ENCODE measurements around the gene SDHAF1. TPM values are rescaled to one million over a fixed set of nuclear protein-coding genes. Genes with fewer than 3 reads are reported as not detected.
A peak's percentile ranks its signal among the peaks of the same experiment; 100 is the strongest.

The SDHAF1 gene
- total RNA-seq, 1 experiment from 2014 or later, result 41.9 TPM

DNA sequence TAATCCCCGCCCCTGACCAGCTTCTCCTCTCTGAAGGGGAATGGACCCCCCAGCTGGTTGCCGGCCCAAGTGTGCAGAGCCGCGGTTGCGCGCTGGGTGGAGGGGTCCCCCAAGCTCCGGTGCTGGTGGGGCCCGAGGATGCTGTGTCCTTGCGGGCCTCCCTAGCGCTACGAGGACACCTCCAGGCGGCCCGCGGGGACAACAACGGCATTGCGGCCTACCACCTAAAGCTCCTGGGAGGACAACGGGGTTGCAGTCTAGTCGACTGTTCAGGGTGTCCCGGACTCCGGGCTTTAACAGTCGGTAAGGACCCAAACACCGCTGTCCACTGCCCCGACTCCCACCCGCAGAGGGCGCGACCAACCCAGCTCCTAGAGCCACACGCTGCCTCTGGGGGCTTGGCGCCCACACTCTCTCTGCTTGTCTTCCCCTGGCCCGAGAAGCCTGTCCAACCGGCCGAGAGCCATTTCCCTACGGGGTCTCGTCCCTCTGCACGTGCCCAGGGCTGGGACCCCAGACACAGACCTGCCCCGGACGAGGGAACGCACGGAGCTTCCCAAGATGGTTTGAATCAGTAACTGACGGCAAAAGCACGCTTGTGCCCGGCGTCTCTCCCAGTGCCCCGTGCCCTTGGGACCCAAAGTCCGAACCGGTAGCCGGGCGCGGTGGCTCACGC is 927 bp upstream of the SDHAF1 start:
- peak; percentile 90 for DNase-seq
- no peak overlapping the region for H3K4me3 ChIP-seq (ENCODE audit: insufficient read depth, low read depth, low read length)
- peaks cover 2% of the 10 kb centered on the region; the same call in 1 of the 2 replicates for H3K27me3 ChIP-seq (ENCODE audit: control insufficient read depth, insufficient read depth, low read length)
- H3K36me3 ChIP-seq (replicated peaks; ENCODE audit: control insufficient read depth, insufficient read depth, low read length), result no peaks in the 10 kb centered on the region; the same call in 1 of the 2 replicates

DNA sequence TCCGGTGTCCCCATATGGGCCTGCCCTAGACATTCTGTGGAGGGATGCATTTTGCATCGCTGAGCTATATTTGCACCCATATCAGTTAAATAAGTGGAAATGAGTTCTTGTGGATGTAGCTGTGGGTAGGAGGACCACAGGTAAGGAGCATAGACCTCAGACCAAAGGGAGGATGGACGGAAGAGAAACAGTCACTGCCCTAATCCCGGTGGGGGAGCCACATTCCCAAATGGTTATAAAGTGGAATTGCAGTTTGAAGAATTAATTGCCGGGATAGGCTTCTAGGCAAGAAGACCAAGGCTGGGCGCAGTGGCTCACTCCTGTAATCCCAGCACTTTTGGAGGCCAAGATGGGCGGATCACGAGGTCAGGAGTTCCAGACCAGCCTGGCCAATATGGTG is 1.8 kb downstream of the SDHAF1 start:
- no peak overlapping the region for H3K4me3 ChIP-seq (ENCODE audit: insufficient read depth, low read depth, low read length)
- no peak for DNase-seq
- H3K36me3 ChIP-seq (replicated peaks; ENCODE audit: control insufficient read depth, insufficient read depth, low read length), result no peaks in the 10 kb centered on the region; the same call in none of the 2 replicates
- H3K27me3 ChIP-seq (ENCODE audit: control insufficient read depth, insufficient read depth, low read length), result no peaks in the 10 kb centered on the region

DNA sequence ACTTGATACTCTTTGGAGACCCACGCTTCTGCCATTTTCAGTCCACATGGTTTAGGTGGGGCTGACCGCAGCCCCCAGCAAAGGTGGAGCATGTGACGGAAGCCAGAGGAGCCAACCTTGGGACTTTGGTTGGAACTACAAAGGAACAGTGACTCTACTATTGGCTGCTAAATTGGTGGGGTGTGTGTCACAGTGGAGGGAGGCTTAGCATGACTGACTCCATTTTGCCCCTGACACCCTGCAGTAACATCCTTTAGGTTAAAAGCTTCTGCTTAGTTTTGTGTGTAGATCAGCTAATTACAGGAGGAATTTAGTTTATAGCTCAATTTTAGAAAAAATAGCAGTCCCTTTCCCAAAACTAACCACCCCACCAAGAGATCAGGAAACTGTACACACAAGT is 6.6 kb downstream of the SDHAF1 start:
- Histone ChIP-seq H3K4me3 (ENCODE audit: insufficient read depth, low read depth, low read length) (no peak overlapping the region), H3K27me3 (ENCODE audit: control insufficient read depth, insufficient read depth, low read length) (no peaks in the 10 kb centered on the region), H3K36me3 (replicated peaks; ENCODE audit: control insufficient read depth, insufficient read depth, low read length) (peaks cover 4% of the 10 kb centered on the region)
- no peak for DNase-seq

DNA sequence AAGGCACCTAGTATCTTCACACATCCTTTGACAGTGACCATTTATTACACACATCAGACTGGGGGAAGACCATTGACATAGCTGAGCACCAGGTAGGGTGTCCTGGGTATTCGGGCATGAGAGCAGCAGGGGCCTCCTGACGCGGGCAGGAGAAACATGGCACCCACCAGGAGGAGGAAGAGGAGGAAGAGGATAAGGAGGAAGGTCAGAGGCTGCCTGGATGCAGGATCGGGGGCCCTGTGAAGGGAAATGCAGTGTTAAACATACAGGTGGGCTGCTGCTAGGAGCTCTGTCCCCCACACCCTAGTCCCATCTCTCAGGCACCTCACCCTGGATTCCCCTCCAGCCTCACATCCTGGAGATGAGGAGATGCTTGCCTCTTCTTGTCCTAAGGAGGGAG is 8.3 kb downstream of the SDHAF1 start:
- no peaks in the 10 kb centered on the region for H3K27me3 ChIP-seq (ENCODE audit: control insufficient read depth, insufficient read depth, low read length)
- no peak overlapping the region for H3K4me3 ChIP-seq (ENCODE audit: insufficient read depth, low read depth, low read length)
- DNase-seq, result no peak
- peaks cover 4% of the 10 kb centered on the region for H3K36me3 ChIP-seq (replicated peaks; ENCODE audit: control insufficient read depth, insufficient read depth, low read length)

DNA sequence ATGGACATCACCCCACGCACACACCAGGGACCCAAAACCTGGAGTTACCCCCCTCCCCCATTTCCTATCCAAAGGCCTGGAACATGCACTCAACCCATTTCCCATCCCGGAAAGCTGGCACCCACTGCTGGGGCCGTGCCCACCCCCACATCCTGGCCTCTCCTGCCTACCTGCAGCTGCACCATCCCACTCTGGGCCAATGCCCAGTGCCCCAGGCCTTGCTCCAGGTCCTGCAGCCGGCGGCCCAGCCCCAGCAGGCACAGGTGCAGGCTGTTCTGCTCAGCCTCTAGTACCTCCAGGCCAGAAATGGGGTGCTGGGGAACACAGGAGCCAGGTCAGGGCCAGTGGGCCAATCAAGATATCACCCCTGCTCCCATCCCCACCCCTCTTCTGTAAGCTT is 12.0 kb downstream of the SDHAF1 start:
- Histone ChIP-seq H3K4me3 (ENCODE audit: insufficient read depth, low read depth, low read length) (no peak overlapping the region), H3K36me3 (replicated peaks; ENCODE audit: control insufficient read depth, insufficient read depth, low read length) (peaks cover 4% of the 10 kb centered on the region), H3K27me3 (ENCODE audit: control insufficient read depth, insufficient read depth, low read length) (peaks cover 2% of the 10 kb centered on the region; the same call in 1 of the 2 replicates)
- no peak for DNase-seq

DNA sequence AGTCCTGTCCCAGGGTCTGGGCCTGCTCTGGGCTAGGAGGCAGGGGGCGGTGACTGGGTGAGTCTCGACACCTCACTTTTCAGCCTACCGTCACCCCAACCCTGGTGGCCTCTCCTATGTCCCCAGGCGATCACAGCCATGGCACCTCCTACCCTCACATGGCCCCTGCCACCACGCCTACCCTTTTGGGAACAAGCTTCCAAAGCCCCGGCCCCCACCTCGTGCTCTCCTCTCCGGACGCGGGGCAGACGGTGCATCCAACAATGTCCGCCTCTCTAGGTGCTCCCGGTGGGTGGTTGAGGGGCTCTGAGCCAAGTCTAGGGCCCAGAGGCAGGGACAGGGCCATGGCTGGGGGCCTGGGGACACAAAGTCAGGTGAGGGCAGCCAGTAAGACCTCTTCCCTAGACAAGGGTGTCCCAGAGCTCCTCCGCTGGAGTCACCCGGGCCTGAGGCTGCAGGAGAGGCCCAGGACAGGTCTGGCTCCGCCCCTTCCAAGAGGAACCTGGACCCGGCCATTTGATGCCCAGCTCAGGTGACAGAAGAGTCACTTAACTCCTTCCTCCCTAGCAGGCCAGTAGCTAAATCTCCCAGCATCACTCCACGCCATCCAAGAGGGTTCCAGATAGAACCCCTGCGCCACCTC is 13.5 kb downstream of the SDHAF1 start, which contains the start of gene SYNE4:
Gene SYNE4, minus strand, starts transcription at position 478 of the 643 bp plus-strand sequence. Its CDS starts 132 bp downstream, at position 346.
- Histone ChIP-seq H3K27me3 (ENCODE audit: control insufficient read depth, insufficient read depth, low read length) (peaks cover 2% of the 10 kb centered on the region; the same call in 1 of the 2 replicates), H3K36me3 (replicated peaks; ENCODE audit: control insufficient read depth, insufficient read depth, low read length) (peaks cover 4% of the 10 kb centered on the region), H3K4me3 (ENCODE audit: insufficient read depth, low read depth, low read length) (peak within 1 kb of the TSS; percentile 66)
- DNase-seq, result peak; percentile 94

DNA sequence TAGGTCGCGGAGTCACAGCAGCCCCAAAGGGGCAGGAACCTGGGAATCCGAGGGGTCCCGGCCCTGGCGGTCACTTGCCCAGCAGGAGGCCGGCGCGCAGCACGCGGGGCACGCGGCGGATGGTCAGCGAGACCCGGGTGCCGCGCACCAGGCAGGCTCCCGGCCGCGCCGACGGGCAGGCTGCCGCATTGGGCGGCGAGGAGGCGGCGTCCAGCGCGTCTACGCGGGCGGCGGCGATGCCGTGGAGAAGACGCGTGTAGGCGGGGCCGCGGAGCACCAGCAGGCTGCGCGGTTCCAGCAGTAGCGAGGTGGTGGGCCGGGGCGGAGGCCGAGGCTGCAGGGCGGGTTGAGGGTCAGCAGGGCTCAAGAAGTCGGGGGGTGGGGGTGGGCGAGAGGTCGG is 14.2 kb downstream of the SDHAF1 start:
- peak; percentile 91 for DNase-seq
- peaks cover 2% of the 10 kb centered on the region; the same call in 1 of the 2 replicates for H3K27me3 ChIP-seq (ENCODE audit: control insufficient read depth, insufficient read depth, low read length)

DNA sequence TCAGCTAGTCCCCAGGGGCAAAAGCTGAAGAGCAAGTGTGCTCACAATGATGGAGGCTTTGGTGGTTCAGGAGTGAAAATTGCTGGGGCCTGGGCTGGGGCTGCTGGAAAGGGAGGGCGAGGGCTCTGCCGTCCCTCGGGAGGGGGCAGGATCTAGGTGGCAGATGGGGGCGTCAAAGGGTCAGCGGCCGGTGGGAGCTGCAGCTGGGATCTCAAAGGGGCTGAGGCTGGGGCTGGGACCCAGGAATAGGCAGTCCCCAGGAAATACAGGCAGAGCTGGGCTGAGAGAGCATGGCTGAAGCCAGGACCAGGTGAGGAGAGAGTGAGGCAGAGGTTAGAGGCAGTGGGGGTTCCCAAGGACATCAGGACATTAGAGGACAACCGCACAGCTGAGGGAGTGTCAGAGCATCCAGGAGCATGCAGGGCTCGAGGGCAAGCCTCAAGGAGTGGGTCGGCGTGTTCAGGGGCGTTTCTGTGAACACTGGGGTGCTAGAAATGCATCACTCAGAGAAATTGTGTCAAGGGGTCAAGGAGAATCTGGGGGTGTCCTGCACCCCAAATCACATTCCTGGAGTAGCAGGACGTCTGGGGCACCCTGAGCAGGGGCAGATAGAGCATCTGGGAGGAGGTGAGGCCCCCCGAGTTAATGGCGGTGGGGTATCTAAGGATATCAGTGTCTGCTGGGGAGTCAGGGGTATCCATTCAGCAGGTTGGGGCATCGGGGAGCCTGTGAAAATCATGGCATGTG is 14.8 kb downstream of the SDHAF1 start:
- no peak for DNase-seq
- H3K4me3 ChIP-seq (ENCODE audit: insufficient read depth, low read depth, low read length), result peak overlapping the region; percentile 66
- peaks cover 2% of the 10 kb centered on the region; the same call in 1 of the 2 replicates for H3K27me3 ChIP-seq (ENCODE audit: control insufficient read depth, insufficient read depth, low read length)
- peaks cover 4% of the 10 kb centered on the region for H3K36me3 ChIP-seq (replicated peaks; ENCODE audit: control insufficient read depth, insufficient read depth, low read length)

More for the DNA sequence above, 14.2 kb downstream of the SDHAF1 start:
- Histone ChIP-seq H3K36me3 (replicated peaks; ENCODE audit: control insufficient read depth, insufficient read depth, low read length) (peaks cover 4% of the 10 kb centered on the region), H3K4me3 (ENCODE audit: insufficient read depth, low read depth, low read length) (peak overlapping the region; percentile 66)

DNA sequence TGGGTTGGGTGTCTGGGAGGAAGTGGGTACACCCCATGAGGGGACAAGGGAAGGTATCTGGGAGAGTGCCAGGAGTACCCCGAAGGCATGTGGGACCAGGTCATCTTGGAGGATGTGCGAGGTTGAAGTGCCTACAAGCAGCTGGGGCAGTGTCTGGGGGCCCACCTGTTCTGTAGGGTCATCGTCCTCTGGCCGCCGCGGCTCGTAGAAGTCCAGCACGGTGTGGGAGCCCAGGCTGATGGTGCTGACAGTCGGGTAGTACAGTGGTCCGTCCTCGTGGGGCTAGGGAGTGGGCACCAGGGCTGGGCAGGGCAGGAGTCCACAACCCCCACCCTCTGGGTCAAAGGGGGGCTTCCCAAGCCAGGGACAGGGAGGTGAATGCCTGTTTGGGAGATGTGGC is 15.4 kb downstream of the SDHAF1 start:
- H3K4me3 ChIP-seq (ENCODE audit: insufficient read depth, low read depth, low read length), result no peak overlapping the region
- H3K36me3 ChIP-seq (replicated peaks; ENCODE audit: control insufficient read depth, insufficient read depth, low read length), result peaks cover 2% of the 10 kb centered on the region
- no peak for DNase-seq
- H3K27me3 ChIP-seq (ENCODE audit: control insufficient read depth, insufficient read depth, low read length), result peaks cover 2% of the 10 kb centered on the region; the same call in 1 of the 2 replicates

DNA sequence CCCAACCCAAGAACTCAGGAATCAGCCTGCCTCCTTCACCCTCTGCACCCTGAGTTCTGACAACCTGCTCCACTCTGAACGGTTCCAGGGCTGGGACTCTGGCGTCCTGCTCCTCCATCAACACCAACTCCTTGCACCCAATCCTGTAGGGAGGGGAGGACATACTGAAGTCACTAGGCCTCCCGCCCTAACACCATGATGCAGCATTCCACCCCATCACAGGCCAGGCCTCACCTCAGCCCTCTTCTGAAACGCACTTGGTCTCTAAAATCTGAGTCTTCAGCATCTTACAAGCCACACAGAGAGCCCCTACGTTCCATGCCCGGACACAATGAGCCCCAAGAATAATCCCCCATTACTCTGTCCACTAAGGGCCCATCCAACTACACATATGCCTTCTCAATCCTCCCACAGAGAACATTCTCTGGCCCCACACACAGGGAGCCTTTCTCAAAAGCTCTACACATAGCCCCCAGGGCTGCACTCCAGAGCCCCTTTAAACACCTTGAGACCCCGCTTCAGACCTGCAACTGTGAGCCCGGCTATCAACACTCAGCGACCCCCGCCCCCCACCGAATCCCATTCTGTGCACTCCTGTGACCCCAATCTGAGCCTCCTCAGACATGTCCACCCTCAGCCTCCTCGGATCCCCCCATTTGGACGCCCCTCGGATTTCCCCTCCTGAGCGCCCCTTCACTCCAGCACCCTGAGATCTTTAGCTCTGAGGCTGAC is 18.5 kb downstream of the SDHAF1 start:
- no peak for DNase-seq
- Histone ChIP-seq H3K36me3 (replicated peaks; ENCODE audit: control insufficient read depth, insufficient read depth, low read length) (peaks cover 1% of the 10 kb centered on the region), H3K4me3 (ENCODE audit: insufficient read depth, low read depth, low read length) (peak overlapping the region; percentile 55), H3K27me3 (ENCODE audit: control insufficient read depth, insufficient read depth, low read length) (peaks cover 2% of the 10 kb centered on the region; the same call in 1 of the 2 replicates)

DNA sequence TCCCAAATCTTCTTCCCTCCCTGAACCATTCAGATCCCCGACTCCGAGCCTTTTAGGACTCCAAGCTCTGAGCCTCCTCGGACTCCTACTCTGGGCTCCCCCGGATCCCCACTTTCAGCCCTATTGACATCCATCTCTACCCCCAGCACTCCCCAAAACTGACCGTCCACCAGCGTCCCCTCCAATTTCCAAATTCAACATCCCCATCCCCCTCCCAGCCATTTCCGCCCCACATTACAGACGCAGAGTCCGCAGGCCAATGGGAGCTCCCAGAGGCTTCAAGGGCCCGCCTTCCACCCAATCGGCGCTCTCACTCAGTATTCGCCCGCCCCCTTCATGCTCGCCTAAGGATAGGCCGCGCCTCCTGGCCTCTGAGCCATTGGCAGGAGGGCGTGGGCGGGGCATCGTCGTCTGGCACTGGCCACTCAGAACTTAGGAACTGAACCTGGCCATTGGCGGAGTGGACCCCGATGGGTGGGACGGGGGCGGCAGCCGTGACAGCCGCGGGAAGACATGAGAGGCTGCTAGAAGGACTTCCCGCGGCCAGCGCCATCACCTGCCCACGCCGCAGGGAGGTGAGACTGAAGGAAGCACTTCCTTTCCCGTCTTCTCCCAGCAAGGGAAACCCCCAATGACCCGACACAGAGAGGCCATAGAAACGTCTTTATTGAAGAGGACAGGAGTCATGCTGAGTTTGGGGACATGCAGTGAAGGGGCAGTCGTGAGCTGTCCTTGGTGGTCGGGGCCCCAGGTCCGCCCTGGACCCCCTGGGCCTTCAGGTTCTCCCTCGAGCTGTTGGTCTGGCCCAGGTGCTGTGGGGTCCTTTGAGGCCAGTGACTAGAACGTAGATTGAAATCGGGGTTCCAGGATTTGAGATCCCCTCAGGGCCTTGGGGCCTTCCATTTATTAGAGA is 19.3 kb downstream of the SDHAF1 start, which contains the start of gene ALKBH6:
Gene ALKBH6, minus strand, starts transcription at position 202 of the 913 bp plus-strand sequence. CDS start 816 bp downstream, outside the sequence.
- DNase-seq, result peak; percentile 99
- Histone ChIP-seq H3K36me3 (replicated peaks; ENCODE audit: control insufficient read depth, insufficient read depth, low read length) (peaks cover 2% of the 10 kb centered on the region), H3K27me3 (ENCODE audit: control insufficient read depth, insufficient read depth, low read length) (peaks cover 2% of the 10 kb centered on the region; the same call in 1 of the 2 replicates), H3K4me3 (ENCODE audit: insufficient read depth, low read depth, low read length) (peak within 1 kb of the TSS; percentile 77)

DNA sequence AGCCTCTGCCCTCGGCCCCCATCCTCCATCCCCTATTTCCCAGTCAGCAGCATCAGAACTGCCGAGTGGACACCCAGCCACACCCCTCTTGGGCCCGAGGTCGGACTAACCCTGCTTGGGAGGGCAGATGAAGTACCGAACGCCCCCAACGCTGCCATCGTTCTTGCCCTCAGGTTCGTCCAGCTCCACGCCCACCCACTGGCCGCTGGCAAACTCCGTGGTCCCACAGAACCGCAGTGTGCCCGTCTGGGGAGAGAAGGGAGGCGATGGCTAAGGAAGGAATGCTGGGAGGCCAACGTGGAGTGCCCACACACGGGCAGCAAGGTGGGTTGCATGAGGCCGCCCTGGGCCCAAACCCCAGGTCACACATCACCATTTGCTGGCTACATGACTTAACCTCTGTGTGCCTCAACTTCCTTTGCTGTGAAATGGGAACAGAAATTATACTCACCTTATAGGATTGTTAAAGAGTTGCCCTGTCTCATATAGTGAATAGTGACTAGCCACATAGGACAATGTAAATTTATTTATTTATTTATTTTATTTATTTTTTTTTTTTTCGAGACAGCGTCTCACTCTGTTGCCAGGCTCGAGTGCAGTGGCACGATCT is 24.2 kb downstream of the SDHAF1 start:
- Histone ChIP-seq H3K36me3 (replicated peaks; ENCODE audit: control insufficient read depth, insufficient read depth, low read length) (peaks cover 2% of the 10 kb centered on the region), H3K27me3 (ENCODE audit: control insufficient read depth, insufficient read depth, low read length) (no peaks in the 10 kb centered on the region), H3K4me3 (ENCODE audit: insufficient read depth, low read depth, low read length) (no peak overlapping the region)
- DNase-seq, result no peak

DNA sequence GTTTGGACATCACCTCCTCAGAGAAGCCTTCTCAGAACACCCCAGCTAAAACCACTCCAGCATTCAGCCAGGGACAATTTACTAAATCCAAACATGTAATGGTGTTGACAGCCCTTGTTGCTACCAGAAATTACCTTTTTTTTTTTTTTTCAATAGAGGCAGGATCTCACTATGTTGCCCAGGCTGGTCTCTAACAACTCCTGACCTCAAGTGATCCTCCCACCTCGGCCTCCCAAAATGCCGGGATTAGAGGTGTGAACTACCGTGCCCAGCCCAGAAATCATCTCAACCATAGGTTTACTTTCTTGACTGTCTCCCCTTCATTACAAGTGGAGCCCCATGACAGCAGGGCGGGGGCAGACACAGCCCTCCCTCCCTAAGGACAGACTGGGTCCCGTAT is 28.4 kb downstream of the SDHAF1 start:
- H3K36me3 ChIP-seq (replicated peaks; ENCODE audit: control insufficient read depth, insufficient read depth, low read length), result peaks cover 1% of the 10 kb centered on the region; the same call in 1 of the 2 replicates
- H3K27me3 ChIP-seq (ENCODE audit: control insufficient read depth, insufficient read depth, low read length), result no peaks in the 10 kb centered on the region
- no peak for DNase-seq
- no peak overlapping the region for H3K4me3 ChIP-seq (ENCODE audit: insufficient read depth, low read depth, low read length)

All from H7 (cell line).